GM12878 (cell line): ENCODE measurements around the gene MCM9. TPM values are rescaled to one million over a fixed set of nuclear protein-coding genes. Genes with fewer than 3 reads are reported as not detected.

Experiments
- ATAC-seq: fragments of 200-7000 bp; cut with Tn5 transposase; 3 replicates; pipeline ENCODE4 v1.9.1; 2020; ENCODE audit warnings: mild to moderate bottlenecking, moderate library complexity
- BruUV-seq: library from RNA; stranded (reverse); fragments of 400-500 nt; replicated peaks from 2 replicates; lab custom pipeline; 2021; lab: Mats Ljungman, UMichigan
- CTCF ChIA-PET: fragments of 300-600 bp; sonication (Branson Sonifier 250); formaldehyde crosslinking; extraction: SDS; loops from one replicate; lab custom pipeline; 2021; ENCODE audit warnings: inconsistent platforms; lab: Yijun Ruan, JAX
- POLR2A ChIA-PET: fragments of 350-600 bp; formaldehyde crosslinking; extraction: SDS; loops from one replicate; lab custom pipeline; 2021; ENCODE audit warnings: inconsistent platforms; lab: Charles Lee
- RAD21 ChIA-PET: fragments of 300-600 bp; sonication (Branson Sonifier 250); formaldehyde crosslinking; loops from one replicate; lab custom pipeline; 2023; ENCODE audit warnings: antibody characterized with exemption; ENCODE audit not compliant: unreplicated experiment; lab: Charles Lee
- SMC1A ChIA-PET: fragments of 300-600 bp; sonication (Branson Sonifier 250); formaldehyde crosslinking; loops from one replicate; lab custom pipeline; 2023; ENCODE audit not compliant: unreplicated experiment, uncharacterized antibody; lab: Charles Lee
- DNase-seq: peaks from one replicate; pipeline ENCODE4 v3.0.0-alpha.2; 2011; ENCODE audit warnings: low read depth, low spot score
- FAIRE-seq: peaks from 3 replicates; lab custom pipeline; 2011; peaks lifted over from hg19 to GRCh38; lab: Jason Lieb, UNC
- H2AFZ ChIP-seq: 2 replicates; pipeline ENCODE4 v1.6.0; 2011; ENCODE audit warnings: low read depth, low read length, control low read depth; ENCODE audit not compliant: control insufficient read depth
- H3K27ac ChIP-seq: 2 replicates; pipeline ENCODE4 v1.5.1; 2011; ENCODE audit warnings: control low read depth; ENCODE audit not compliant: control insufficient read depth, insufficient read depth
- H3K27me3 ChIP-seq, 2 experiments: replicated peaks in 1 of 2; 2 replicates each; pipeline versions ENCODE4 v1.6.0 to v1.6.1; 2011; ENCODE audit warnings: low read length in 1 of 2; ENCODE audit not compliant: control insufficient read depth in 2 of 2, insufficient read depth in 2 of 2
- H3K36me3 ChIP-seq, 2 experiments: 2 replicates each; pipeline ENCODE4 v1.5.1; 2011; ENCODE audit warnings: low read length in 1 of 2; ENCODE audit not compliant: control insufficient read depth in 2 of 2, insufficient read depth in 2 of 2
- H3K4me1 ChIP-seq: 2 replicates; pipeline ENCODE4 v1.6.1; 2011; ENCODE audit warnings: mild to moderate bottlenecking, low read length, moderate library complexity, mixed read lengths; ENCODE audit not compliant: control insufficient read depth, insufficient read depth
- H3K4me2 ChIP-seq: 2 replicates; pipeline ENCODE4 v1.6.0; 2011; ENCODE audit warnings: control low read depth; ENCODE audit not compliant: control insufficient read depth, insufficient read depth
- H3K4me3 ChIP-seq: fragments of 200-600 bp; sonication (generic); 2 replicates; pipeline ENCODE4 v1.5.1; 2016
- H3K79me2 ChIP-seq: 2 replicates; pipeline ENCODE4 v1.6.0; 2011; ENCODE audit warnings: low read length; ENCODE audit not compliant: control insufficient read depth, insufficient read depth
- H3K9ac ChIP-seq: 2 replicates; pipeline ENCODE4 v1.8.0; 2011; ENCODE audit warnings: low read length, control low read depth, mixed read lengths; ENCODE audit not compliant: control insufficient read depth, insufficient read depth
- H3K9me3 ChIP-seq: replicated peaks from 3 replicates; pipeline ENCODE4 v1.5.1; 2011; ENCODE audit warnings: mild to moderate bottlenecking, low read length; ENCODE audit not compliant: control insufficient read depth, insufficient read depth
- H4K20me1 ChIP-seq: 2 replicates; pipeline ENCODE4 v1.6.0; 2011; ENCODE audit not compliant: control insufficient read depth, insufficient read depth
- BHLHE40 ChIP-seq, 2 experiments: fragments of 450-650 bp in 1 of 2; IDR thresholded peaks; 2 replicates each; pipeline ENCODE4 v1.6.1; 2011 to 2017; ENCODE audit warnings: low read depth in 2 of 2, borderline replicate concordance in 1 of 2, improper control_type of control experiment in 1 of 2, low read length in 1 of 2, mild to moderate bottlenecking in 1 of 2
- FOXM1 ChIP-seq: IDR thresholded peaks from 2 replicates; pipeline ENCODE4 v1.6.1; 2012; ENCODE audit warnings: low read depth, mild to moderate bottlenecking, inconsistent platforms, low read length, moderate library complexity
- SMARCA5 ChIP-seq: fragments of 450-650 bp; IDR thresholded peaks from 2 replicates; pipeline ENCODE4 v1.6.1; 2017; ENCODE audit warnings: mild to moderate bottlenecking
- SREBF2 ChIP-seq: IDR thresholded peaks from 2 replicates; pipeline ENCODE4 v1.6.1; 2012; ENCODE audit warnings: mild to moderate bottlenecking, low read length
- WGBS: methylation state at CpG from one replicate; pipeline ENCODE4 v1.1.6; 2016; ENCODE audit warnings: low lambda C conversion rate; ENCODE audit not compliant: insufficient replicate concordance, insufficient coverage; ENCODE audit errors: missing lambda C conversion rate; 5-methylcytosine and 5-hydroxymethylcytosine counted together
- in situ Hi-C: fragments of 300-500 bp; cut with MboI; formaldehyde crosslinking; loops from 9 replicates; pipeline ENCODE4 v1.14.3; 2018; ENCODE audit warnings: mixed read lengths
- intact Hi-C: fragments of 100-400 bp; cut with micrococcal nuclease; formaldehyde crosslinking; loops from one replicate; pipeline ENCODE4 v1.14.2; 2022; ENCODE audit not compliant: unreplicated experiment
- polyA plus RNA-seq, 11 experiments: library from polyadenylated mRNA; depleted of rRNA in 4 of 11; unstranded in 6 of 11; stranded (reverse) in 5 of 11; fragments of >200 nt; fragmentation: Nextera tagmentation in 4 of 11; fragmentation: Illumina TruSeq in 1 of 11; extraction: Ambion mirVana in 4 of 11; extraction: Trizol in 1 of 11; gene quantifications; 1 replicate in 1 of 11; 2 replicates in 10 of 11; pipeline versions ENCODE4 v1.2.1 to v1.2.3, GENCODE V29; 2011 to 2016; ENCODE audit warnings: inconsistent platforms in 2 of 11, missing spikeins in 2 of 11, low read depth in 1 of 11
- total RNA-seq, 4 experiments: library from RNA; depleted of rRNA in 3 of 4; stranded (reverse); fragments of >200 nt in 3 of 4; fragmentation: Illumina TruSeq in 1 of 4; extraction: Trizol in 1 of 4; gene quantifications; 2 replicates each; pipeline versions ENCODE4 v1.2.1 to v1.2.3, GENCODE V29; 2013 to 2021
- TF ChIP-seq, protein P1 (sequence below): fragments of 450-650 bp; IDR thresholded peaks from 2 replicates; pipeline ENCODE4 v1.6.1; 2017; ENCODE audit warnings: mild to moderate bottlenecking, low read depth, inconsistent platforms; ENCODE audit not compliant: poor library complexity, severe bottlenecking

Gene MCM9
- total and polyA plus RNA-seq, 10 of the 15 experiments (the other 5 are each of a cell fraction or from before 2014, with no cell fraction given) = 3.4 to 18.5 (median 9.7) TPM

DNA sequence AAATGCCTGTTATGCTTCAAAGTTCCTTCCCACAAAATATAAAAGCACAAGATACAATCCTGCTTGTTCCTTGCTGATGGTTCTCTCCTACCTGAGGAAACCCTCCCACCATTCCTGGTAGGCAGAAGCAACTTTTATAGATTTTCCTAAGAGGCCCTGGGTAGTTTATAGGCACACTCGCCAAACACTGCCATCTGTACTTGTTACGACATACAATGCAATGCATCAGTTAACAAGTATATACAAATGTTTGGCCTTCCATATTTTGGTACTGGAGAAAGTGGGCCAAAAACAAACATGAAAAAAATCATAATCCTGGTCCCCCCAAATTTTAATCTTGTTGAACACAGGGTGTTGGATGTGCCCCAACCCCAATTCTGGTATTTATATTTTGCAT is 16.6 kb downstream of the MCM9 start:
- intact Hi-C loops = no loop called here

More for the DNA sequence above, 16.6 kb downstream of the MCM9 start:
- ChIA-PET RAD21 (no interaction called here), POLR2A (interaction anchor here (2.2 kb wide), 1 partner anchor 13 kb away, joined by 5 read pairs; no protein-coding TSS in a partner anchor), SMC1A (interaction anchor here (1.0 kb wide), 1 partner anchor 16 kb away, joined by 3 read pairs; no protein-coding TSS in a partner anchor), CTCF (no interaction called here)
- ATAC-seq = no peak
- H3K27me3 ChIP-seq = no peaks in the 10 kb centered on the region
- H3K27ac ChIP-seq = no peak overlapping the region
- no peak for DNase-seq
- H3K79me2 ChIP-seq = no peaks in the 10 kb centered on the region
- no peak overlapping the region for H2AFZ ChIP-seq
- no peak overlapping the region for H3K4me3 ChIP-seq
- H3K36me3 ChIP-seq = peaks cover 2 to 27% of the 10 kb centered on the region in 2 experiments
- no peak for FAIRE-seq
- no peak overlapping the region for H3K9ac ChIP-seq
- no peak for TF ChIP-seq SREBF2
- TF ChIP-seq FOXM1 = no peak
- TF ChIP-seq SMARCA5 = no peak
- TF ChIP-seq, protein P1, sequence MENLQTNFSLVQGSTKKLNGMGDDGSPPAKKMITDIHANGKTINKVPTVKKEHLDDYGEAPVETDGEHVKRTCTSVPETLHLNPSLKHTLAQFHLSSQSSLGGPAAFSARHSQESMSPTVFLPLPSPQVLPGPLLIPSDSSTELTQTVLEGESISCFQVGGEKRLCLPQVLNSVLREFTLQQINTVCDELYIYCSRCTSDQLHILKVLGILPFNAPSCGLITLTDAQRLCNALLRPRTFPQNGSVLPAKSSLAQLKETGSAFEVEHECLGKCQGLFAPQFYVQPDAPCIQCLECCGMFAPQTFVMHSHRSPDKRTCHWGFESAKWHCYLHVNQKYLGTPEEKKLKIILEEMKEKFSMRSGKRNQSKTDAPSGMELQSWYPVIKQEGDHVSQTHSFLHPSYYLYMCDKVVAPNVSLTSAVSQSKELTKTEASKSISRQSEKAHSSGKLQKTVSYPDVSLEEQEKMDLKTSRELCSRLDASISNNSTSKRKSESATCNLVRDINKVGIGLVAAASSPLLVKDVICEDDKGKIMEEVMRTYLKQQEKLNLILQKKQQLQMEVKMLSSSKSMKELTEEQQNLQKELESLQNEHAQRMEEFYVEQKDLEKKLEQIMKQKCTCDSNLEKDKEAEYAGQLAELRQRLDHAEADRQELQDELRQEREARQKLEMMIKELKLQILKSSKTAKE = no peak
- TF ChIP-seq BHLHE40 (IDR thresholded peaks at IDR 0.05; ENCODE audit: borderline replicate concordance in 1 of 2, low read depth in 2 of 2, low read length in 1 of 2) = no peak
- WGBS = 100% methylated on average over 2 of the region's 2 CpGs
- in situ Hi-C loops = no loop called here
- no TSS peak for BruUV-seq
- H3K9me3 ChIP-seq = no peaks in the 10 kb centered on the region
- H4K20me1 ChIP-seq = no peaks in the 10 kb centered on the region
- no peak overlapping the region for H3K4me2 ChIP-seq
- H3K4me1 ChIP-seq = no peaks in the 10 kb centered on the region
